Fibroblast of the conjunctiva (primary cell): Measurements from ENCODE around the gene FBXW5.

Experiments used
- DNase-seq: peaks from one replicate; pipeline ENCODE4 v3.0.0-alpha.2; 2010; ENCODE audit warnings: low read depth

Gene FBXW5

DNA sequence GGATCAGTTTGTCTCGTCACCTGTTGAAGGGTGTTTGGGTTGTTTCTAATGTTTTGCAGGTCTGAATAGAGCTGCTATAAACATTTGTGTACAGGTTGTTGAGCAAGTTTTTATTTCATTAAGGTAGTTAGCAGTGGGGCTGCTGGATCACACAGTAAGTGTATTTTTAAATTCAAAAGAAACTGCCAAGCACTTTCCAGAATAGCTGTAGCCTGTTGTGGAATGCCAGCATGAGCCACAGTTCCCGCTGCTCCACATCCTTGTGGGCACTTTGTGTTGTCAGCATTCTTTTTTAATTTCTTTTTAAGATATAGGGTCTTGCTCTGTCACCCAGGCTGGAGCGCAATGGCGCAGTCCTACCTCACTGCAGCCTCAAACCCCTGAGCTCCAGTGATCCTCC is 14.5 kb downstream of the FBXW5 start:
- no peak for DNase-seq

DNA sequence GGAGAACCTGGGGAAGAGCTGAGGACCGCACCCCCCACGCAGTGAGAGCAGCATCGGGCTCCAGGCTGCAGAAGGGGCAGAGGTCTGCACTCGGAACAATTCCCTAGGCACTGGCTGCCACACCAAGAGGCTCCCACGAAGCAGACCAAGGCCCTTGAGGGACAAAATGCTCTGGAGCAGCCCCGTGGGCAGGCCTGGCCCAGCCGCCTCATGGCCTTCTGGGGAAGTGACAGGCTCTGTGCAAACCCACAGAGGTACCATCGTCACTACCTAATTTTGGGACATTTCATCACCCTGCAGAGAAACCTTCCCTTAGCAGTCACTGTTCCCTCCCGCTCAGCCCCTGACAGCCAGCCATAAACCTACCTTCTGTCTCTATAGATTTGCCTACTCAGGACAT is 15.9 kb downstream of the FBXW5 start:
- DNase-seq, result no peak

DNA sequence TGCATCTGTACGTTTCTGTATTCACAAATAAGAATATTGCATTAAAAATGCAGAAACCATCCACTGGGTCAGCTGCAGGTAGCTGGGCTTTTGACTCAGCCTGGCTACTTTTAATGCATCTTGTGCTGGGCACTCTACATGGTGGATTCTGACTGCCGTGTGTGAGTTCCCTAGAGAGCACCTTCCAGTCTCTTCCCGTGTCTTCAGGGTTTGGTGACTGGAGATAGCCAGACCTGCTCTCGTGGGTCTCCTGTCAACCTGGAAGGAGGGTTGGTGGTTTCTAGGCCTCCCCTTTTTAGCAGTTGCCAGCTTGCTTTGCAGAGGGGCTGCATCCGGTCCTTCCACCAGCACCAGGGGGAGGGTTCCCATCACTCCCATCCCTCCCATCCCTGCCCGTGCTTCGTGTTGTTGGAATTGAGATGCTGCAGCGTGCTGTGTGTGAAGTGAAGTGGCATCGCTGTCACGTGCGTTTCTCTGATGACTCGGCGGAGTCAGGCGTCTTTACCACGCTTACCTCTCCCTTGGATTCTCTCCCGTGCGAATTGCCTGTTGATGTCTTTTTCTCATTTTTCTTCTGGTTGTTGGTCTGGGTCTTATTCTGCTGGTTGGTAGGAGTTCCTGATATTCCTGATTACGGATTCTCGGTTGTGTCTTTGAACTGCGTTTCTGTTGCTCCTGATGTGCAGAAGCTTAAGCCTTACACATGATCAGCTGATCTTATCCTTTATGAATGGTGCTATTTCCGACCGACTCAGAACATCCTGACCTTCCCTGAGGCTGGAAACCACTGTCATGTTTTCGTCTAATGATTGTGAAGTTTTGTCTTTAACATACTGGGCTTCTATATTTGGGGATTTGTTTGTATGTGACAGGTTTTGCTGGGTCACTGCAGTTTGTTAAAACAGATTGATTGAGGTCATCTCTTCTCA is 16.9 kb downstream of the FBXW5 start:
- no peak for DNase-seq

DNA sequence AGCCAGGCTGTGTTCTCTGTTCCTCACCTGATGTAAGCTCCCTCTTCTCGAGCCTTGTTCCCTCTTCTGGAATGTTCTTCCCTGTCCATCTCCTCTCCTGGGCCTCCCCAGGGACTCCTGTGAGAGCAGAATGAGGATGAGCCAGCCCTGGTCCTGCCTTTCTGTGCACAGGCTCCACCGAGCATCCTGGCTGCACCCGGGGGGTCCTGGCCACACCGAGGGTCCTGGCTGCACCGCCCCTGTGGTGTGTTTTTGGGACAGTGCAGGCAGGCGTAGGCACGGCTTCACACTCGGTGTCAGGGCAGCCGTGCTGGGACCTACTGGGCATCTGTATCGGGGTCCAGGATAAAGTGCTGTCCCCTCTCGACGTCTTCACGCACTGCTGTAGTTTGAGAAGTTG is 17.8 kb downstream of the FBXW5 start:
- no peak for DNase-seq

DNA sequence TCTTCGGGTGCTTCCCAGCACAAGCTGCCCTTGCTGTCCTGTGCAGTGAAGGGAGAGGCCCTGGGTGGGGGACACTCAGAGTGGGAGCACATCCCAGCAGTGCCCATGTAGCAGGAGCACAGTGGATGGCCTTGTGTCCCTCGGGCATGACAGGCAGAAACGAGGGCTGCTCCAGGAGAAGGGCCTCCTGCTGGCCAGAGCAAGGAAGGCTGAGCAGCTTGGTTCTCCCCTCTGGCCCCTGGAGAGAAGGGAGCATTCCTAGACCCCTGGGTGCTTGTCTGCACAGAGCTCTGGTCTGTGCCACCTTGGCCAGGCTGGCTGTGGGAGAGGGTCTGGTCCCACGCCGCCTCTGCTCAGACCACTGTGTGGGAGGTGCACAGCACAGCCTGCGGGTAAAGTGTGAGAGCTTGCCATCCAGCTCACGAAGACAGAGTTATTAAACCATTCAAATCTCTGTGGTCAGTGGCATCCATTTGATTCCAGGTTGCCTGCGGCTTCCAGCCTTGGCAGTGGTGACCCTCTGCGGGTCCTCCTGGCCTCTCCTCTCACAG is 18.3 kb downstream of the FBXW5 start:
- DNase-seq, result no peak

DNA sequence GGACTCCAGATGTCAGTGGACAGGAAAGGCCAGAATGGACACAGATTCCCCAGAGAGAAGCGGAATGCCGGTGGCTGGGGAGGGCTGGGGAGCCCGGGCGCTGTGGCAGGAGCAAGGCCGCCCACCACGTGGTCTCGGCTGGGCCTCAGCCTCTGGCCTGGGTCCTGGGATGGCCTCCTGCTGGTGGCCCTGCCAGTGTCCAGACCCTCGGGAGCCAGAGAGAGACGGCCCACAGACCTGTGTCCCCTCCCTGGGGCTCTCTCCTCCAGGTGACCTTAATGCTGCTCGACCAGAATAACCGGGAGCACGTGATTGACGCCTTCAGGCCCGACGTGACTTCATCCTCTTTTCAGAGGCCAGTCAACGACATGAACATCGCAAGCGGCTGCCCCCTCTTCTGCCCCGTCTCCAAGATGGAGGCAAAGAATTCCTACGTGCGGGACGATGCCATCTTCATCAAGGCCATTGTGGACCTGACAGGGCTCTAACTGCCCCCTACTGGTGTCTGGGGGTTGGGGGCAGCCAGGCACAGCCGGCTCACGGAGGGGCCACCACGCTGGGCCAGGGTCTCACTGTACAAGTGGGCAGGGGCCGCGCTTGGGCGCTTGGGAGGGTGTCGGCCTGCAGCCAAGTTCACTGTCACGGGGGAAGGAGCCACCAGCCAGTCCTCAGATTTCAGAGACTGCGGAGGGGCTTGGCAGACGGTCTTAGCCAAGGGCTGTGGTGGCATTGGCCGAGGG is 19.0 kb downstream of the FBXW5 start:
- DNase-seq, result no peak

DNA sequence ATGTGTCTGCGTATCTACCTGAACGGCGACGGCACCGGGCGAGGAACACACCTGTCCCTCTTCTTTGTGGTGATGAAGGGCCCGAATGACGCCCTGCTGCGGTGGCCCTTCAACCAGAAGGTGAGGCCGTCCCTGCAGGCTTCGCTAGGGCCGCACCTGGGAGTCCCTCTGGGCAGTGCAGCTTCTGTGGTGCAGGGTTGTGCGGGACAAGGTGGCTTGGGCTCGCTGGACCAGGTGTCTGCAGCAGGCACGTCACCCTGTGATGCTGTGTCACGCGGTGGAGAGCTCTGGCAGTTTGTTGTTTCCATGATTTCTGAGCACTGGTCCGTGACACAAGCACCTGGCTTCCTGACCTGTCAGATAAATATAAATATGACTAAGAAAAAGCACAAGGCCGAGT is 20.7 kb downstream of the FBXW5 start:
- DNase-seq, result no peak

DNA sequence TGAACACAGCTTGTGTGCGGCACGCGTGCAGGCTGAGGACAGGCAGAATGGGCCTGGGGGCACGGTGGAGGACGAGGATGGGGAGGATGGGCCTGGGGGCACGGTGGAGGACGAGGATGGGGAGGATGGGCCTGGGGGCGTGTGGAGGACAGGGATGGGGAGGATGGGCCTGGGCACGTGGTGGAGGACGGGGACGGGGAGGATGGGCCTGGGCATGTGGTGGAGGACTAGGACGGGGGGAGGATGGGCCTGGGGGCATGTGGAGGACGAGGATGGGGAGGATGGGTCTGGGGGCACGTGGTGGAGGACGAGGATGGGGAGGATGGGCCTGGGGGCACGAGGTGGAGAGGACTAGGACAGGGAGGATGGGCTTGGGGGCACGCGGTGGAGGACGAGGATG is 22.0 kb downstream of the FBXW5 start:
- no peak for DNase-seq

DNA sequence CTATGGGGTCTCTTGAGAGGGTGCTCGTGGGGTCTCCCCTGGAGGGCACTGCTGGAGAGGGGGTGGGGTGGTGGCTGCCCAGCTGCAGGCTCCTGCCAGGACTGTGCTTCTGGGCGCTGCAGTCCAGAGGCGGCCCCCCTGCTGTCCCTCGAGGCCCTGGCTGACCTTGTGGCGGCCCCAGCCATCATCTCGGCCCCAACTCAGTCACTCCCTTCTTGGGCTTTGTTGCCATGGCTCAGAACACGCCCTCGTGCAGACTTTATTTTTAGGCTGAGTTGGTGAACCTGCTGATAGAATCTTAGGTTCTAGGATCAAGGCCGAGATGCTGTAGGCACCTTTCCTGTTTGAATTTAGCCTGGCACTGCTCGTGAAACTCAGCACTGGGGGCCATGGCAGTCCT is 22.8 kb downstream of the FBXW5 start:
- DNase-seq, result no peak

DNA sequence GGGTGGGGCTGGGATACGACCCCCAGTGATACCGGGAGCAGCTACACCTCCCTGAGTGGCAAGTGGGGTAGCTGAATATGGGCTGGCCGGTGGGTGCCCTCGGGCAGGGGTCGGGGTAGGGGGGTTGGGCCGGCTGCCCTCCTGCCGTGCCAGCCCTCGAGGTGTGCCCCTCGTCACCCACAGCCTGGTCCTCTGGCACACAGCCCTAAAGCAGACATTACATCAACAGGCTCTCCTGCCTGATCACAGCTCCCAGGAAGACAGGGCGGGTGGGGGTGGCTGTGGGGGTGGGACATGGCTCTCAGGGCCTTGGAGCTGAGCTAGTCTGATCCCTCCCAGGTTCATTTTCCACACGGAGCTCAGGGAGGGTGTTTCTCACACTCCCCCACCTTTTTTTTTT is 23.2 kb downstream of the FBXW5 start:
- no peak for DNase-seq

DNA sequence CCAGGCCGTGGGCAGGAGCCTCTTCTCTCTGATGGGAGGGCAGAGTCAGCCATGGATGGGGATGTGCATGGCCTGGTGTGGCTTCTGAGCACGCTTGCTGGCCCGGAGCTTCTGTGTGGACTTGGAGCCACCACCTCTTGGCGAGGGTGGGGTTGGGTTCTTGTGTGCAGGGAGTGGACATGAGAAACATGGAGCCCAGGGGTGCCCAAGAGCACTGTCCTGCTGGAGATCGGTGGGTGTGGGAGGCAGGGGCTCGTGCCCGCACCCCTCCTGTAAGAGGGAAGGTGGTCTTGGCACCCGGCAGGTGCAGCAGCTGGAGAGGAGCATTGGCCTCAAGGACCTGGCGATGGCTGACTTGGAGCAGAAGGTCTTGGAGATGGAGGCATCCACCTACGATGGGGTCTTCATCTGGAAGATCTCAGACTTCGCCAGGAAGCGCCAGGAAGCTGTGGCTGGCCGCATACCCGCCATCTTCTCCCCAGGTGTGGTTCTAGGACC is 23.8 kb downstream of the FBXW5 start:
- no peak for DNase-seq

DNA sequence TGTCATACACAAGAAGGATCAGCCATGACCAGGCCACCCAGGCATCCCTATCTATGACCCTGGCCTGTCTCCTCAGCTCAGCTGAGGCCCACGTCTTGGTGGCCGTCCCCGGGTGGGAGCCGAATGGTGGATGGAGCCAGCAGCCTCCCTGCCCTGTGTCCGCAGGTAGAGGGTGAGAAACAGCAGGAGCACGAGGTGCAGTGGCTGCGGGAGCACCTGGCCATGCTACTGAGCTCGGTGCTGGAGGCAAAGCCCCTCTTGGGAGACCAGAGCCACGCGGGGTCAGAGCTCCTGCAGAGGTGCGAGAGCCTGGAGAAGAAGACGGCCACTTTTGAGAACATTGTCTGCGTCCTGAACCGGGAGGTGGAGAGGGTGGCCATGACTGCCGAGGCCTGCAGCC is 24.5 kb downstream of the FBXW5 start:
- DNase-seq, result no peak

DNA sequence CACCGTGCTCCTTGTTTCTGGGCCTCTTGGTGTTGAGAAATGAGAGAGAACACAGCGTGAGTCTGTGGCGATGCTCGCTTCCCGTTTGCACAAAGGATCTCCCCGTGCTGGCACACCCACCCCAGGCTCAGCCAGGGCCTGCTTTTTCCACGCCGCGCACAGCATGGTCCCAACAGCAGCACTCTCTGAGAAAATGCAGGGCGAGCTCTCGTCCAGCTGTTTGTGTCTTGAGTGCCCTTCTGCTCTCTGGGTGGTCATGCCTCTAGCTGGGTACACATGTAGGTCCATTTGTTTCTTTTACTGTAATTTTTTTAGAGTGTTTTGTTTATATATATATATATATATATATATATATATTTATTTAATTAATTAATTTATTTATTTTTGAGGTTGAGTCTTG is 26.6 kb downstream of the FBXW5 start:
- no peak for DNase-seq

DNA sequence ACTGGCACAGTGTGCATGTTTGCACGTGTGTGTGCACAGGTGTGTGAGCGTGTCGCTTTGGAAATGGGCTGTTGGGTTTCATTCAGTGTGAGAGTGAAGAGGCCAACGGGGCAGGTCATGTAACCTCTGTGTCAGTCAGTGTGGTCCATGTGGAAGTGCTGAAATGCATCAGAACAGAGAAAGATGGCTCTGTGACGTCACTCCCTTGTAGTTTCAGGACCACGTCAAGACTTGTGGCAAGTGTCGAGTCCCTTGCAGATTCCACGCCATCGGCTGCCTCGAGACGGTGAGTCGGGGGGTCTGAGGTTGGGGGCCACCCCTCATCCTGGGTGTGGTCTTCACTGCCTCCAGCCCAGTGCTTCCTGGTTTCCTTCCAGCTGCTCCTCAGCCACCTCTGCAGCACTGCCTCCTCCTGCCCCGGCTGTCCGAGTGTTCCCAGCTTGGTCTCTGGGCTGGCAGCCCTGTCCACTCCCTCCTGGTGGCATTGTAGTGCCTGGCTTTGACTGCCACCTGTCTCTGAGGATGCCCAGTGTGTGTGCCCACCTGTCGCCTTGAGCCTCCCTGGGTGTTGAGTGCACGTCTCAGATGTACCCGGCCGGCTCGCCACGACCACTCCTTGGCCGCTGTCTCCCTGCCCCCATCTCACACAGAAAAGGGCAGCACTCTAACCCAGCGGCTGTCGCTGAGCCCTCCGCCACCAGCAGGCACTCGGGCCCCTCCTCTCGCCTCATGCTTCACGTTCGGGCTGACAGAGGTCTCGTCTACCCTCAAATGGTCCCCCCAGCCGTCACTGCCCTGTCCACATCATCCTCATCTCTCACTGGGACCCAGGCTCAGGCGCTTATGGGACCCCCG is 28.0 kb downstream of the FBXW5 start:
- no peak for DNase-seq

DNA sequence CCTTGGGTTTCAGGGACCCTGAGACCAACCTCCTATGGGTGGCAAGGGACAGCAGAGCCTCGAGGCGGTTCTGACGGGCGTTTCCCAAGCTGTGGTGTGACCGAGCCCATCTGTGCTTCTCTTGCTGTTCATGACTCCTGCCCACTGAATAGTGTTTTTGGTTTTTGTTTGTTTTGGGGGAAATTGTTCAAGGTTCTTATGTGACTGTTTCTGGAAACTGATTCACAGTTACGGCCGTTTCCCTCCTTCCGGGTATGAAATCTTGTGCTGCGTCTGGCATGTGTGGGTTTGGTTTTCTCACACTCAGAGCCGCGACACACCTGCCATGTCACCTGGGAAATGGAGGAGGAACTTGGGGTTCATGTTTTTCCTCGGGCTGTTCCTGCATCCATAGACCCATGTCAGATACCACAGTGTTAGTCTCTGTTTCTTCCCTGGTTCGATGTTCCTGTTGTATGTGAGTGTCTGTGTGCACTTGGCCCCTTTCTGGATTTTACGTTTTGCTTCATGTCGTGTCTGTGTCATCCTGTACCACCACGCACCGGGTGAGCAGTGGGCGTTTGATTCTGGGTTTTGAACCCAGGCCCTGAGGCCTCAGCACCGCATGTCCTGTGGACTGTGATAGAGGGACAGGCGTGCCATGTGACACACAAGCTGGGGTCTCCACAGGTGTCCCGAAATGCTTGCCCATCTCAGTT is 28.8 kb downstream of the FBXW5 start:
- DNase-seq, result no peak

DNA sequence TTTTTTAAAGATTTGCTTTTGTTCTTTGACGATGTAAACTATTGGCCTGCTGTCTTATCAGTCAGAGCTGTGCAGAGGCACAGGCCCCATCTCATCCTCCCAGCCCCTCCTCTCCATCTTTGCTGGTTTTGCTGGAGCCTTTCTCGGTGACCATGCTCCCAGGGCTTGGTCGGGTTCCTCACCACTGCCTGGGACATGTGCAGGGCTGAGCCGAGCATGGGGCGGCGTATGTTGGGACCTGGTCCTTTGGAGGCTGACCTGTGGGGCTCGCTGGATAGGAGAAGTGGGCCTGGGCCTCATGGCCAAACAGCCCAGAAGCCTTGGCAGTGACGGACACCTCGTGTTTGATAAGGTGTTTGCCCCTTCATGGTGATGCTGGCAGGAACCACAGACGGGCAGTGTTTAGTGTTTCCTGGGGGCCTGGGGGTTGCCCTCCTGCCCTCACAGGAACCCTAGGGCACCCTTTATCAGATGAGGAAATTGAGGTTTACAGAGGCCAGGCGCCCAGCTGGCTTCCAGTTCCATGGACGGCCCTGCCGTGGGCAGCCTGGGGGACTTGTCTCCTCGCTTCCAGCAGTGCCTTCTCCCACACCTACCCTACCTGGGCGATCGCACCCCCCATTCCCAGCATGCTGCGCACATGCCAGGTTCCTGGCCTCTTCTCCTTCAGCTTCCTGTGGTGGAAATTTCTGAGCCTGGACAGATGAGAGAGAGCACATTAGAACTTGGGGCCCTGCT is 30.7 kb downstream of the FBXW5 start:
- DNase-seq, result no peak

DNA sequence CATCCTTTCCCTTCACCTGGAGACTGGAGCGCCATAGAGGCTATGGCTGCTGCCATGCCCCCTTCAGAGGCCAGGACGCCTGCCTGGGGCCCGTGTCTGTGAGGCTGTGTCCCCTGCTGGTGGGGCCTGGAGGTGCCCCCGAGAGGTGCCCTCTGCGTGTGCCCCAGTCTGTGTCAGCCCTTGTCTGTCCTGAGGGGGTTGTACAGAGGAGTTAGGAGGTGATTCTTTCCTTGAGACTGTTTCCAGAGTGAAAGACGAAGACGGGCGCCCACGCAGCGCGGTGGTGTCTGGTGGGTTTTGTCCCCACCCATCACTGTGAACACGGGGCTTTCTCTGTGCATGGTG is 33.7 kb downstream of the FBXW5 start:
- no peak for DNase-seq

DNA sequence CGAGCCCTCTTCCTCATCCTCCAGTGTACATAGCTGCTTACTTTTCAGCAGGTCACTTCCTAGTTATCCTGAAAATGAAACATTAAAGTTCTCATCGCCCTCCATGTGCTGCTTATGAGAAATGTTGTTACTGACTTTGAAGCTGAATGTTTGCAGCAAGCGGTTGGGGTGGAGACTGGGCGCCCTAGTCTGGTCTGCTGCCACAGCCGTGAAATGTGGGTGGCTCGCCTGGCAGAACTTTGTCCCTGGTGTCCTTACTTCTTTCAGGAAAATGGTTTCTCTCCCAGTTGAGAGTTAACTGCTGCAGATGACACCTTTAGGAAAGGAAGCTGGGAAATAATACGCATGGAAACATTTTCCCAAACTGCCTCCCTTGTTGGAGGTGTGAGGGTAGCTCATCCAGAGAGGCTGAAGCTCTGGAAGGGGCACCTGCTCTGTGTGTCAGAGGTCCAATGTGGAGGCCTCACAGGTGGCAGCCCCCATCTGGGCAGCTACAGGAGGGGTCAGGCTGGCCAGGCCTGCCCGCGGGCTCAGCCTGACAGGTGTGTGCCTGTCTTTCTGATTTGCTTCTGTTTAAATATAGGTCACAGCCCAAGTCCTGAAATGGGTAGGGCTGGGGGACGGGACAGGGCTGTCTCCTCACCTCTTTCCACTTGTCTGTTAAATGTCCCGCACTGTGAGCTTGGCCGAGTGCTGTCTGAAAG is 34.2 kb downstream of the FBXW5 start:
- DNase-seq, result no peak

DNA sequence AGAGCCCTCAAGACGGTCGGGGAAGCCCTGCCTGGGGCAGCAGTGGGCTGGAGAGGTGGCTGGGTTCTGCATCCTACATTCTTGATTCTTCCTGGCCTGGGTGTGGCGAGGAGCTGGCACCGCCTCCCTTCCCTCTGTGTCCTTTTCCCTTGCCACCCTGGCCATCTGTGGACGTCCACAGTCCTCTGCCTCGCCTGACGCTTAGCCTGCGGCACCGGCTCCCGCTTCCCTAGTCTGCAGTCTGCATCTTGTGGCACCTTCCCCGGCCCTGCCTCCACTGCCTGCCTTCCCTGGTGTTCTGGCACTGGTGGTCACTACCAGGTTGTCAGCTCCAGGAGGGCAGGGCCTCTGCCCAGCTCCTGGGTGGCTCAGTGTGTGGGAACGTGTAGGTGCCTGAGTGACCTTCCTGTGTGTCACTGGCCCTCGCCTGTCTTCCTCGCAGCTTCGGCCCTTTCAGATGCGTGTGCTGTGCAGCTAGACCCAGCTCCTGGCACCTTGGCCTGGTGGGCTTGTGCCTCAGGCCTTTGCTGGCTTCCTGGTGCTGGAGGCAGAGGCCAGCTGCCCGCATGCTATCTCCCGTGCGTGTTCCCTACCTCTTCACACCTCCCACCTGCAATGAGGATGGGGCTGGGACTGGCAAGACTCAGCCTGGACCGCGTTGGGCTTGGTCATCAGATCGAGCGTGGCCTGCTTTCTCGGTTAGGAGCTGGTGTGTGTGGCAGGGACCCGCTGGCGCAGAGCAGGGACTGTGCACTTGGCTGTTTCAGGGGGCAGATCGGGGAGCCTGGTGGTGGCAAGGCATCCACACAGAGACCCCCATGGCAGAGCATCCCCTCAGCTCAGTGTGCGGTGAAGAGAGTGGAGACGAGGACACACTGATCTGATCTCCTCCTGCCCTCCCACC is 37.3 kb downstream of the FBXW5 start:
- no peak for DNase-seq
